AG09319 (cell line): ENCODE measurements around the gene STRN4.
A peak's percentile ranks its signal among the peaks of the same experiment; 100 is the strongest.

Experiments
- DNase-seq: peaks from one replicate; pipeline ENCODE4 v3.0.0-alpha.2; 2010; ENCODE audit warnings: low read depth; ENCODE audit errors: extremely low read depth
- TF ChIP-seq, protein P1 (sequence below): IDR thresholded peaks from 2 replicates; pipeline ENCODE4 v1.5.1; 2011; ENCODE audit warnings: low read depth, mild to moderate bottlenecking, inconsistent platforms, low read length, moderate library complexity

Gene STRN4

DNA sequence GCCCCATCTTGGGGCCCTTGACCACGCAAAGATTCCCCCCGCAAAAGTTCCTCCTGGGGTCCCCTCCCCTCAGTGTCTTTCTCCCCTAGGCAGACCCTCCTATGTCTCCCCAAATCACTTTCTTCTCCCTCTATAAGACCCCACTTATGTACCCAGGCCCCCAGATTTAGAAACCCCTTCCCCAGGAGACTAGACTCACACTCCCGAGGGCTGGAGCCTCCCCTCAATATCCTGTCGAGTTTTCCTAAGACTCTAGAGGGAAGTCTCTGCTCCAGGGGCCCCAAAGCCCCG lies 40.7 kb upstream of the STRN4 start:
- DNase-seq, result no peak

DNA sequence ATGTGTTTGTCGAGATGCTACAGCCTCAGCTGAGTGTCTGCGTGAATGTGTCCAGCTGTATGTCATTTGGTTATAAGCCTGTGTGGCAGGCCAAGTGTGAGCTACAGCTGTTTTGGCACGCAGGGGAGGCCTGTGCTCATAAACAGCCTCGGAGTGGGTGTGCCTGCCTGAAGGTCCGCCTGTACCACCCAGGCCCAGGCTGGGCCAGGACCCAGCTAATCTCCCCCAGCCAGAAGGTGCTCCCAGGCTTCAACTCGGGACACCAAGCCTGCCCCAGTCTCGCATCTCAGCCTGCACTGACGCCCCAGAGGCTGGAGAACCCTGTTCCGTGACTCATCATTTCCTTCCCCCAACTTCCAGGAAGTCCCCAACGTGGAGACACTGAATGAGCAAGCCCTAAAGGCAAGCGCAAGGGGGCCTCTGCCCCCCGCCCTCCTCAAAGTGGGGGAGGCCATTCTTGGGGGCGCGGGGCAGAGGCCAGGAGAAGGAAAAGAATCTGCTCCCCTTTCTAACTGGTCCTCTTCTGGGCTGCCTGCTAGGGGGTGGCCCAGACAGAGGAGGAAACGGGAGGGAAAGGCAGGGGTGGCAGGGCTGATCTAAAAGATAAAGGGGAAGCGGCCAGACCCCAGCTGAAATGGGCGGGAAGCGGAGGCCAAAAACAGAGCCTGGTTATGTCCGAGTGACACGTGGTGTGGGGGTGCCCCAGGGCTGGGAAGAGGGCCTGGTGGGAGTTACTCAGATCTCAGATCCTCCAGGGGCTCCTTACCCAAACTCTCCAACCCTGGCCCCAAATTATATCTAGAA lies 40.2 kb upstream of the STRN4 start:
- peak; percentile 82 for DNase-seq

More for the DNA sequence above, 40.7 kb upstream of the STRN4 start:
- TF ChIP-seq, protein P1, sequence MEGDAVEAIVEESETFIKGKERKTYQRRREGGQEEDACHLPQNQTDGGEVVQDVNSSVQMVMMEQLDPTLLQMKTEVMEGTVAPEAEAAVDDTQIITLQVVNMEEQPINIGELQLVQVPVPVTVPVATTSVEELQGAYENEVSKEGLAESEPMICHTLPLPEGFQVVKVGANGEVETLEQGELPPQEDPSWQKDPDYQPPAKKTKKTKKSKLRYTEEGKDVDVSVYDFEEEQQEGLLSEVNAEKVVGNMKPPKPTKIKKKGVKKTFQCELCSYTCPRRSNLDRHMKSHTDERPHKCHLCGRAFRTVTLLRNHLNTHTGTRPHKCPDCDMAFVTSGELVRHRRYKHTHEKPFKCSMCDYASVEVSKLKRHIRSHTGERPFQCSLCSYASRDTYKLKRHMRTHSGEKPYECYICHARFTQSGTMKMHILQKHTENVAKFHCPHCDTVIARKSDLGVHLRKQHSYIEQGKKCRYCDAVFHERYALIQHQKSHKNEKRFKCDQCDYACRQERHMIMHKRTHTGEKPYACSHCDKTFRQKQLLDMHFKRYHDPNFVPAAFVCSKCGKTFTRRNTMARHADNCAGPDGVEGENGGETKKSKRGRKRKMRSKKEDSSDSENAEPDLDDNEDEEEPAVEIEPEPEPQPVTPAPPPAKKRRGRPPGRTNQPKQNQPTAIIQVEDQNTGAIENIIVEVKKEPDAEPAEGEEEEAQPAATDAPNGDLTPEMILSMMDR, result no peak

DNA sequence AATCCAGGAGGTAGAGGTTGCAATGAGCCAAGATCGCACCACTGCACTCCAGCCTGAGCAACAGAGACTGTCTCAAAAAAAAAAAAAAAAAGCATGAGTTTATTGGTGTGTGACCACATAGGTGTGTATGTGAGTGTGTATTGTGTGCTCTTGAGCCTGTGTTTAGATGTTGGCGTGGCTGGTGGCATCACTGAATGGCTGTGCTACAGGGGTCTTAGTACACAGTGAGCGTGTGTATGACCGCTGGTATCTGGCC lies 39.7 kb upstream of the STRN4 start:
- TF ChIP-seq, protein P1, result no peak
- DNase-seq, result no peak

More for the DNA sequence above, 40.2 kb upstream of the STRN4 start:
- TF ChIP-seq, protein P1, result no peak

DNA sequence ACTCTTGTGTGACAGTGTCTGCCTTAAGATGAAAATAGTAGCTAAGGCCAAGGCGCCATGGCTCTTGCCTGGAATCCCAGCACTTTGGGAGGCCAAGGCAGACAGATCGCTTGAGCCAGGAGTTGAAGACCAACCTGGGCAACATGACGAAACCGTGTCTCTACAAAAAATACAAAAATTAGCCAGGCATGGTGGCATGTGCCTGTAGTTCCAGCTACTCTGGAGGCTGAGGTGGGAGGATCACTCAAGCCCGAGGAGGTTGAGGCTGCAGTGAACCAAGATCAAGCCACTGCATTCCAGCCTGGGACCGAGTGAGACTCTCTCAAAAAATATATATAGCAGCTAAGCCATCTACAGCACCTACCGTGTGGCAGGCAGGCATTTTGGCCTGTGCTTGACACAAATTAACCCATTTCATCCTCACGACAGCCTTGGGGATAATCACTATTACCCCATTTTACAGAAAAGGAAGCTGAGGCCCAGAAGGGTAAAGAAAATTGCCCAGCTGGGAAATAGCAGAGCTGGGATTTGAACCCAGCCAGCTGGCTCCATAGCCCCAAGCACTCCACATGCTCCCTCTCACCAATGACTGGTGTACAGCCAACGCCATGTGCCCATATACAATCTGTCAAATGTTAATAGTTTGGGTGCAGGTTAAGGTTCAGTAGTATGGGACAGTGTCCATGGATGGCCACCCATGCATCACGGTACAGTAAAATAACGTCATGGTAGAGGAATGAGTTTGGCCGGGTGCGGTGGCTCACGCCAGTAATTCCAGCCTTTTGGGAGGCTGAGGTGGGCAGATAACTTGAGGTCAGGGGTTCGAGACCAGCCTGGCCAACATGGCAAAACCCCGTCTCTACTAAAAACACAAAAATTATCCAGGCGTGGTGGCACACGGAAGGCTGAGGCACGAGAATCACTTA lies 39.1 kb upstream of the STRN4 start:
- TF ChIP-seq, protein P1, result no peak
- no peak for DNase-seq

DNA sequence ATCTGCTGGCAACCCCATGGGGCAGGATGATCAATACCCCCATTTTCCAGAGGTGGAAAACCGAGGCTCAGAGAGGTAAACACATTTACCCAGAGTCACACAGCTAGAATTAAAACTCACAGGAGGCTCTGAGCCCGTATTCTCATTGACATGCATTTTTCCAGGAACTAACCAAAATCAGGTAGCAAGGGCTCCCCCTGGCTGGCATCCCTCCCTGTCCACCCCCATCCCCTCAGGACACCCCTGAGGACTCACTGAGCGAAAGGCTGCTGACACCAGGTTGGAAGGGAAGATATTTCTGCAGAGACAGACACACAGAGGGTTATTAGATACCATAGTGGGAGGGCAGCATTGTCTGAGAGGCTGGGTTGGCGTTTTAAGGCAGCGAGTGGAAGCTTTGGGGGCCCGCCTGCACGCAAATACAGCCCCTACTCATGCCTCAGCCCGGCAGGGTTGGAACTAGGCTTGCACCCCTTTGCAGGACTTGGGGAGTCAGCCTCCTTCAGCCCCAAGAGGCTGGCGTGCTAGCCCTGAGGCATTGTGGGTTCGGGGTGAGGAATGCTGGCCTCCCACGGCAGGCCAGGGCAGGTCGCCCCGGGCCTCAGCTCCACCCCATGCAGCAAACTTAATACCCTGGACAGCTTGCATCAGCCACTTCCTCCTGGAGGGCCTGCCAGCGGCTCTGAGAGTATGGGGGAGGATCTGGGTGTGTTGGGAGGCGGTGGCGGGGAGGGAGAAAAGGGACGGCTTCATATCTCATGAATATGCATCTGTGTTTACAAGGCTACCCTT lies 38.2 kb upstream of the STRN4 start:
- TF ChIP-seq, protein P1, result peak; percentile 35
- DNase-seq, result peak; percentile 96

DNA sequence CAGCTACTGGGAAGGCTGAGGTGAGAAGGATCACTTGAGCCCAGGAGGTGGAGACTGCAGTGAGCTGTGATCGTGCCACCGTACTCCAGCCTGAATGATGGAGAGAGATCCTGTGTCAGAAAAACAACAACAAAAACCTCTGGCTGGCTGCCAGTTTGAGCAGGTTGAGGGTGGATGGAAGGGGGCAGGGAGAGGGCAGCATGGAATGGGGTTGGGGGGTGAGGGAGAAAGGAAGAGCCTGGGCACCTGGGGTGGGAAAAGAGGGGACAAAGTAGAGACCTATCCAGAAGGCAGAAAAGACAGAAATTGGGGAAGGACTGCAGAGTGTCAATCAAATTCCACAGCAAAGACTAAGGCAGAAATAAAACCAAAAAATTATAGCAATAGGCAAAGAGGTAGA lies 37.4 kb upstream of the STRN4 start:
- no peak for DNase-seq
- TF ChIP-seq, protein P1, result no peak
